ENCODE results near the gene PXMP2.

PXMP2 gene

GRCh38 chr12:132687211-132688164, at the start of gene PXMP2, which contains the start of gene POLE:
PXMP2 (plus strand) TSS chr12:132687587; CDS start chr12:132687671, 84 bp downstream.
POLE (minus strand) TSS chr12:132687342; CDS start chr12:132687315, 27 bp downstream.
- H3F3A ChIP-seq (ENCODE audit: low read depth), result peaks cover 12% of the 10 kb centered on the region
- TF ChIP-seq CTCF (conservative IDR thresholded peaks at IDR 0.05; ENCODE audit: low read length) (no peak), EZH2phosphoT487 (IDR thresholded peaks at IDR 0.05; ENCODE audit: borderline replicate concordance) (no peak)
- peak within 1 kb of the TSS; percentile 60; the same call in 1 of the 2 replicates for H2AFZ ChIP-seq (ENCODE audit: low read length)
- no peaks in the 10 kb centered on the region for H3K9me3 ChIP-seq (ENCODE audit: insufficient read depth, low read depth, low read length)
- H3K4me3 ChIP-seq (ENCODE audit: low read length, poor library complexity, severe bottlenecking), result peak within 1 kb of the TSS; percentile 86
- peaks cover 25% of the 10 kb centered on the region for H3K4me1 ChIP-seq (ENCODE audit: insufficient read depth, low read length, poor library complexity, severe bottlenecking)
- H3K79me2 ChIP-seq (ENCODE audit: insufficient read depth, low read length), result peaks cover 52% of the 10 kb centered on the region
- peak within 1 kb of the TSS; percentile 93 for H3K4me2 ChIP-seq (ENCODE audit: low read depth, low read length, poor library complexity, severe bottlenecking)
- no peaks in the 10 kb centered on the region for H3K27me3 ChIP-seq (ENCODE audit: insufficient read depth, low read length, poor library complexity, severe bottlenecking)
- no peaks in the 10 kb centered on the region for H3K36me3 ChIP-seq (ENCODE audit: insufficient read depth, low read length)
- H4K20me1 ChIP-seq (ENCODE audit: insufficient read depth, low read length, poor library complexity, severe bottlenecking), result peaks cover 37% of the 10 kb centered on the region
- peak within 1 kb of the TSS; percentile 89 for H3K9ac ChIP-seq (ENCODE audit: low read depth, low read length, poor library complexity, severe bottlenecking)
- no peaks in the 10 kb centered on the region for H3K9me2 ChIP-seq (replicated peaks; ENCODE audit: low read depth, low read length)

GRCh38 chr12:132637811-132638210, 49.6 kb upstream of the PXMP2 start:
- Histone ChIP-seq H4K20me1 (ENCODE audit: insufficient read depth, low read length, poor library complexity, severe bottlenecking) (no peaks in the 10 kb centered on the region), H3K4me1 (ENCODE audit: insufficient read depth, low read length, poor library complexity, severe bottlenecking) (peaks cover 87% of the 10 kb centered on the region), H3K9me2 (replicated peaks; ENCODE audit: low read depth, low read length) (no peaks in the 10 kb centered on the region), H3K9ac (ENCODE audit: low read depth, low read length, poor library complexity, severe bottlenecking) (no peak overlapping the region), H3K4me3 (ENCODE audit: low read length, poor library complexity, severe bottlenecking) (no peak overlapping the region), H3K4me2 (ENCODE audit: low read depth, low read length, poor library complexity, severe bottlenecking) (peak overlapping the region; percentile 64), H3K9me3 (ENCODE audit: insufficient read depth, low read depth, low read length) (no peaks in the 10 kb centered on the region), H3K36me3 (ENCODE audit: insufficient read depth, low read length) (peaks cover 56% of the 10 kb centered on the region; the same call in 1 of the 2 replicates), H3K79me2 (ENCODE audit: insufficient read depth, low read length) (peaks cover 14% of the 10 kb centered on the region; the same call in 1 of the 2 replicates), H3K27me3 (ENCODE audit: insufficient read depth, low read length, poor library complexity, severe bottlenecking) (no peaks in the 10 kb centered on the region), H3F3A (ENCODE audit: low read depth) (no peaks in the 10 kb centered on the region; the same call in 1 of the 2 replicates), H2AFZ (ENCODE audit: low read length) (no peak overlapping the region)
- TF ChIP-seq CTCF (conservative IDR thresholded peaks at IDR 0.05; ENCODE audit: low read length), result no peak
- no peak for TF ChIP-seq EZH2phosphoT487 (IDR thresholded peaks at IDR 0.05; ENCODE audit: borderline replicate concordance)

- Histone ChIP-seq H3K4me2 (ENCODE audit: low read depth, low read length, poor library complexity, severe bottlenecking) (peak overlapping the region; percentile 64), H2AFZ (ENCODE audit: low read length) (no peak overlapping the region), H3K79me2 (ENCODE audit: insufficient read depth, low read length) (peaks cover 13% of the 10 kb centered on the region; the same call in 1 of the 2 replicates), H3K4me1 (ENCODE audit: insufficient read depth, low read length, poor library complexity, severe bottlenecking) (peaks cover 83% of the 10 kb centered on the region), H3K4me3 (ENCODE audit: low read length, poor library complexity, severe bottlenecking) (no peak overlapping the region), H3K9me2 (replicated peaks; ENCODE audit: low read depth, low read length) (no peaks in the 10 kb centered on the region), H4K20me1 (ENCODE audit: insufficient read depth, low read length, poor library complexity, severe bottlenecking) (no peaks in the 10 kb centered on the region), H3K9ac (ENCODE audit: low read depth, low read length, poor library complexity, severe bottlenecking) (no peak overlapping the region), H3K27me3 (ENCODE audit: insufficient read depth, low read length, poor library complexity, severe bottlenecking) (no peaks in the 10 kb centered on the region), H3K36me3 (ENCODE audit: insufficient read depth, low read length) (peaks cover 57% of the 10 kb centered on the region; the same call in 1 of the 2 replicates), H3K9me3 (ENCODE audit: insufficient read depth, low read depth, low read length) (no peaks in the 10 kb centered on the region), H3F3A (ENCODE audit: low read depth) (no peaks in the 10 kb centered on the region; the same call in 1 of the 2 replicates)
- TF ChIP-seq CTCF (conservative IDR thresholded peaks at IDR 0.05; ENCODE audit: low read length) (peak; percentile 97), EZH2phosphoT487 (IDR thresholded peaks at IDR 0.05; ENCODE audit: borderline replicate concordance) (no peak)
Measured at GRCh38 chr12:132638541-132639408, 48.6 kb upstream of the PXMP2 start.
